KMS-11 (cell line): ENCODE measurements around the gene MAS1L.

ENCODE experiments used
- H2AFZ ChIP-seq: fragments of 200-600 bp; sonication (generic); 2 replicates; pipeline ENCODE4 v1.6.1; 2016; ENCODE audit warnings: antibody characterized with exemption, mixed run types, low read depth
- H3K27ac ChIP-seq: fragments of 200-600 bp; sonication (generic); 2 replicates; pipeline ENCODE4 v1.6.1; 2016; ENCODE audit warnings: mild to moderate bottlenecking, mixed run types
- H3K27me3 ChIP-seq: fragments of 200-600 bp; sonication (generic); 2 replicates; pipeline ENCODE4 v1.6.1; 2017; ENCODE audit warnings: mild to moderate bottlenecking, low read depth, mixed run types, moderate library complexity; ENCODE audit not compliant: insufficient read depth
- H3K36me3 ChIP-seq: fragments of 200-600 bp; sonication (generic); 2 replicates; pipeline ENCODE4 v1.6.1; 2017; ENCODE audit warnings: mild to moderate bottlenecking, mixed run types; ENCODE audit not compliant: insufficient read depth
- H3K4me1 ChIP-seq: fragments of 200-600 bp; sonication (generic); 2 replicates; pipeline ENCODE4 v1.6.1; 2016; ENCODE audit warnings: mild to moderate bottlenecking, low read depth, mixed run types; ENCODE audit not compliant: poor library complexity, severe bottlenecking
- H3K4me2 ChIP-seq: fragments of 200-600 bp; sonication (generic); 2 replicates; pipeline ENCODE4 v1.7.0; 2016; ENCODE audit warnings: mild to moderate bottlenecking, mixed run types
- H3K4me3 ChIP-seq: fragments of 200-600 bp; sonication (generic); IDR thresholded peaks from 2 replicates; pipeline ENCODE4 v1.6.1; 2017; ENCODE audit warnings: low read depth, low read length, mixed read lengths; ENCODE audit not compliant: insufficient read depth
- H3K79me2 ChIP-seq: fragments of 200-600 bp; sonication (generic); 2 replicates; pipeline ENCODE4 v1.6.1; 2016; ENCODE audit warnings: low read depth, mixed run types; ENCODE audit not compliant: insufficient read depth
- H3K9ac ChIP-seq: fragments of 200-600 bp; sonication (generic); 2 replicates; pipeline ENCODE4 v1.6.1; 2016; ENCODE audit warnings: mild to moderate bottlenecking, mixed run types
- H4K20me1 ChIP-seq: fragments of 200-600 bp; sonication (generic); 2 replicates; pipeline ENCODE4 v1.6.1; 2016; ENCODE audit warnings: mild to moderate bottlenecking, mixed run types; ENCODE audit not compliant: insufficient read depth
- CTCF ChIP-seq: fragments of 200-600 bp; sonication (generic); conservative IDR thresholded peaks from 2 replicates; pipeline ENCODE4 v1.6.1; 2017; ENCODE audit warnings: low read depth, mild to moderate bottlenecking, antibody characterized with exemption, low read length, moderate library complexity, mixed read lengths

Gene MAS1L

DNA sequence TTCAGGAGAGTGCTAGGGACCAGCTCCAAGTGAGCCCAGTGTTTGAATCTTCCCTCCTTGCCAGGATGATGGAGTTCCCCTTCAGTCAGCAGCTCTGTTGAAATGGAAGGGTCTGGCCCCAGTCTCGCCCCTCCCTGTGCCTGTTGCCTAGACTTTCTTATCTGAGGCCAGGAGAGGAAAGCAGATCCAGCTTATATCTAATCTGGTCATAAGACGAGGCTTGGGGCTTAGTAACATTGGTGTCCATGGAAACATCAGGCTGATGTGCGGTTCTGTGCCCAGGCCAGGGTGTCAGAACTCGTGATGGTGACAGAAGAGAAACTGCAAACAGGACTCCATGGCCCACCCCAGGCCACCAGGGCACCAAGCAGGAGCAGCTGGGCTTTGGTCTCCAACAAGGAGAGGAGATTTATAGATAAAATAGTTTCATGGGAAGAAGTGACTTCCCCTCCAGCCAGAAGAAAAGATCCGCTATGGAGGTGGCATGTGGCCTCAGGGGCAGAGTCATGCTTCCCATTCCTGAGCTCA is 9.8 kb downstream of the MAS1L start:
- Histone ChIP-seq H3K27me3 (no peaks in the 10 kb centered on the region), H3K36me3 (no peaks in the 10 kb centered on the region), H3K79me2 (no peaks in the 10 kb centered on the region), H3K4me1 (no peaks in the 10 kb centered on the region), H3K4me2 (no peak overlapping the region), H4K20me1 (no peaks in the 10 kb centered on the region), H2AFZ (no peak overlapping the region), H3K27ac (no peak overlapping the region), H3K9ac (no peak overlapping the region), H3K4me3 (no peak overlapping the region)
- TF ChIP-seq CTCF = no peak

GRCh38 chr6:29474996-29475395 is 12.8 kb downstream of the MAS1L start:
- no peak overlapping the region for H2AFZ ChIP-seq
- H3K27me3 ChIP-seq = no peaks in the 10 kb centered on the region
- H3K4me3 ChIP-seq = no peak overlapping the region
- H3K36me3 ChIP-seq = no peaks in the 10 kb centered on the region
- H4K20me1 ChIP-seq = no peaks in the 10 kb centered on the region
- no peak overlapping the region for H3K4me2 ChIP-seq
- no peaks in the 10 kb centered on the region for H3K4me1 ChIP-seq
- H3K9ac ChIP-seq = no peak overlapping the region
- no peak overlapping the region for H3K27ac ChIP-seq
- TF ChIP-seq CTCF = no peak
- H3K79me2 ChIP-seq = no peaks in the 10 kb centered on the region

DNA sequence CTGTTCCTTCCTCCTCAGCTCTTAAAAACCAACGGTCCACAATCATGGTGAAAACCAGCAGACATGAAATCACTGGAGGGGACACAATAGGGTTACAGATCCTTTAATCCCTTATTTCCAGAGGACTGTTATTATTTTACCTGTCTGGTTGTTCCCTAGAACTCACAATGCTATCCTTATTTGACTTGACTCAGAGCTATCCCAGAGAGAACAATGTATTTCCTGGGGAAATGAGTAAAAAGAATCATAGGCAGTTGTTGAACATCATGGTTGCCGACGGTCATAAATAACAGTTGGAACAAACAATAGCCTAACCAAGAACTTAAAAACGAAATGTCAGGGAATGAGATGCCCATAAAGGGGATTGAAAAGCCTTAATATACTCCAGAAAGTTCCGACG is 21.5 kb downstream of the MAS1L start:
- Histone ChIP-seq H3K4me2 (no peak overlapping the region), H2AFZ (no peak overlapping the region), H3K36me3 (no peaks in the 10 kb centered on the region), H3K27ac (no peak overlapping the region), H3K27me3 (no peaks in the 10 kb centered on the region), H3K79me2 (no peaks in the 10 kb centered on the region), H3K9ac (no peak overlapping the region), H4K20me1 (no peaks in the 10 kb centered on the region), H3K4me3 (no peak overlapping the region), H3K4me1 (no peaks in the 10 kb centered on the region)
- no peak for TF ChIP-seq CTCF

DNA sequence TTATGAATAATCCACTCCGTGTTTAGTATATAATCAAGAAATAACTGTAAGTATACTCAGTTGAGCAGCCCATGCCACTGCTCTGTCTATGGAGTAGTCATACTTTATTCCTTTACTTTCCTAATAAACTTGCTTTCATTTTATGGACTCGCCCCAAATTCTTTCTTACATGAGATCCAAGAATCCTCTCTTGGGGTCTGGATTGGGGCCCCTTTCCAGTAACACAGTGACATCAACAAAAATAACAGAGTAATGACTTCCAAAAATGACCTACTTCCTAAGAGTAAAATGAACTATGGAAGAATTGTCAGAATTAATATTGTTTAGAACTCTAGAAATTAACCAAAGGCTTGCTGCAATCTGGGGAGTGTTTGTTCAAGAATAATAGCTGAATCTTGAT is 22.0 kb downstream of the MAS1L start:
- Histone ChIP-seq H2AFZ (no peak overlapping the region), H3K4me2 (no peak overlapping the region), H3K27ac (no peak overlapping the region)

More for the DNA sequence above, 22.0 kb downstream of the MAS1L start:
- TF ChIP-seq CTCF = no peak
- Histone ChIP-seq H3K4me1 (no peaks in the 10 kb centered on the region), H4K20me1 (no peaks in the 10 kb centered on the region), H3K36me3 (no peaks in the 10 kb centered on the region), H3K9ac (no peak overlapping the region), H3K27me3 (no peaks in the 10 kb centered on the region), H3K4me3 (no peak overlapping the region), H3K79me2 (no peaks in the 10 kb centered on the region)
